CD4-positive, alpha-beta memory T cell (primary cell): ENCODE measurements around the gene PLXND1. TPM values are rescaled to one million over a fixed set of nuclear protein-coding genes. Genes with fewer than 3 reads are reported as not detected.
A peak's percentile ranks its signal among the peaks of the same experiment; 100 is the strongest.

Experiments
- CTCF ChIA-PET: fragments of 350-600 bp; sonication (Branson Sonifier 250); formaldehyde crosslinking; loops from one replicate; lab custom pipeline; 2021; ENCODE audit warnings: inconsistent platforms; ENCODE audit not compliant: partially characterized antibody; lab: Charles Lee
- POLR2A ChIA-PET: fragments of 350-600 bp; sonication (Branson Sonifier 250); formaldehyde crosslinking; loops from one replicate; lab custom pipeline; 2021; ENCODE audit not compliant: partially characterized antibody; lab: Charles Lee
- DNase-seq, 5 donors: peaks; one replicate each; pipeline versions ENCODE4 v3.0.0 to v3.0.0-alpha.2; 2020 to 2022; ENCODE audit warnings: mixed read lengths in 1 of 5
- H3K27ac ChIP-seq: one replicate; pipeline ENCODE4 v1.7.0; 2013; ENCODE audit warnings: low read depth, low read length
- H3K27me3 ChIP-seq: 2 replicates; pipeline ENCODE4 v1.7.0; 2013; ENCODE audit warnings: mild to moderate bottlenecking, low read length, moderate library complexity; ENCODE audit not compliant: insufficient read depth
- H3K36me3 ChIP-seq: 2 replicates; pipeline ENCODE4 v1.7.0; 2013; ENCODE audit warnings: mild to moderate bottlenecking, low read length, moderate library complexity; ENCODE audit not compliant: insufficient read depth
- H3K4me1 ChIP-seq: 2 replicates; pipeline ENCODE4 v1.7.0; 2013; ENCODE audit warnings: mild to moderate bottlenecking, low read length, moderate library complexity; ENCODE audit not compliant: insufficient read depth
- H3K4me3 ChIP-seq, 2 donors: one replicate each; pipeline ENCODE4 v1.7.0; 2013; ENCODE audit warnings: low read length in 2 of 2, mild to moderate bottlenecking in 1 of 2
- H3K9me3 ChIP-seq, 2 donors: one replicate each; pipeline ENCODE4 v1.7.0; 2013; ENCODE audit warnings: low read length in 2 of 2, control low read depth in 1 of 2; ENCODE audit not compliant: control insufficient read depth in 1 of 2
- H3K27ac Mint-ChIP-seq, 7 donors: one replicate each; pipeline ENCODE4 v1.8.0; 2020 to 2021; ENCODE audit warnings: mixed read lengths in 7 of 7, mild to moderate bottlenecking in 6 of 7, inconsistent platforms in 3 of 7, moderate library complexity in 3 of 7
- H3K27me3 Mint-ChIP-seq, 2 donors: one replicate each; pipeline ENCODE4 v1.8.0; 2020 to 2021; ENCODE audit warnings: mixed read lengths in 2 of 2
- H3K36me3 Mint-ChIP-seq, 2 donors: one replicate each; pipeline ENCODE4 v1.8.0; 2020 to 2021; ENCODE audit warnings: mixed read lengths in 2 of 2, inconsistent platforms in 1 of 2, mild to moderate bottlenecking in 1 of 2
- H3K4me1 Mint-ChIP-seq, 4 donors: one replicate each; pipeline ENCODE4 v1.8.0; 2020 to 2021; ENCODE audit warnings: mixed read lengths in 4 of 4, mild to moderate bottlenecking in 1 of 4
- H3K4me3 Mint-ChIP-seq, 8 donors: one replicate each; pipeline ENCODE4 v1.8.0; 2020 to 2021; ENCODE audit warnings: mixed read lengths in 8 of 8, mild to moderate bottlenecking in 7 of 8, moderate library complexity in 6 of 8, inconsistent platforms in 3 of 8
- H3K9me3 Mint-ChIP-seq, 8 donors: one replicate each; pipeline ENCODE4 v1.8.0; 2020 to 2021; ENCODE audit warnings: mixed read lengths in 8 of 8, mild to moderate bottlenecking in 5 of 8, inconsistent platforms in 3 of 8, moderate library complexity in 1 of 8
- intact Hi-C: fragments of 100-400 bp; cut with micrococcal nuclease; formaldehyde crosslinking; loops from one replicate; pipeline ENCODE4 v1.15.1; 2023
- polyA plus RNA-seq, 2 donors: library from polyadenylated mRNA; unstranded; fragments of 300-500 nt; fragmentation: Illumina TruSeq; gene quantifications; one replicate each; pipeline ENCODE4 v1.2.3, GENCODE V29; 2021
- total RNA-seq, 2 experiments: library from RNA; stranded (reverse); gene quantifications; one replicate each; pipeline ENCODE4 v1.2.3, GENCODE V29; 2021

PLXND1 gene
- total and polyA plus RNA-seq, 4 experiments from 2014 or later: 0.03 to 72.5 (median 40.1) TPM

- Mint-ChIP-seq H3K9me3 (peaks cover 0 to 2% (median 0%) of the 10 kb centered on the region in 8 donors), H3K36me3 (no peaks in the 10 kb centered on the region), H3K4me3 (no peak overlapping the region), H3K27me3 (peaks cover 0 to 3% of the 10 kb centered on the region in 2 donors), H3K4me1 (peaks cover 12 to 27% (median 18%) of the 10 kb centered on the region in 4 donors), H3K27ac (peak overlapping the region in 2 of 7 donors; percentile 36 to 55)
- no peaks in the 10 kb centered on the region for H3K36me3 ChIP-seq
- ChIA-PET CTCF (interaction anchor here (1.4 kb wide), 1 partner anchor 133 kb away, joined by 4 read pairs; no protein-coding TSS in a partner anchor), POLR2A (no interaction called here)
- intact Hi-C loops: no loop called here
- peaks cover 15% of the 10 kb centered on the region for H3K4me1 ChIP-seq
- H3K27me3 ChIP-seq: no peaks in the 10 kb centered on the region
- no peak for DNase-seq
- H3K4me3 ChIP-seq: no peak overlapping the region
- no peaks in the 10 kb centered on the region for H3K9me3 ChIP-seq
- H3K27ac ChIP-seq: no peak overlapping the region
Measured at GRCh38 chr3:129622933-129623332, 16.5 kb upstream of the PLXND1 start.

- Mint-ChIP-seq H3K4me1 (peaks cover 7 to 21% (median 15%) of the 10 kb centered on the region in 4 donors), H3K27ac (peak overlapping the region in 2 of 7 donors; percentile 13 to 36), H3K36me3 (no peaks in the 10 kb centered on the region), H3K9me3 (peaks cover 0 to 2% (median 0%) of the 10 kb centered on the region in 8 donors), H3K4me3 (no peak overlapping the region), H3K27me3 (peaks cover 0 to 3% of the 10 kb centered on the region in 2 donors)
- no peaks in the 10 kb centered on the region for H3K27me3 ChIP-seq
- H3K27ac ChIP-seq: no peak overlapping the region
- no peak for DNase-seq
- intact Hi-C loops: no loop called here
- H3K4me3 ChIP-seq: no peak overlapping the region
- peaks cover 12% of the 10 kb centered on the region for H3K4me1 ChIP-seq
- ChIA-PET CTCF (interaction anchor here (1.4 kb wide), 1 partner anchor 132 kb away, joined by 4 read pairs; no protein-coding TSS in a partner anchor), POLR2A (no interaction called here)
- no peaks in the 10 kb centered on the region for H3K9me3 ChIP-seq
- H3K36me3 ChIP-seq: no peaks in the 10 kb centered on the region
Measured at GRCh38 chr3:129622226-129622874, 15.9 kb upstream of the PLXND1 start.

- no peak overlapping the region for H3K4me3 ChIP-seq
- Mint-ChIP-seq H3K9me3 (peaks cover 0 to 2% (median 0%) of the 10 kb centered on the region in 8 donors), H3K36me3 (no peaks in the 10 kb centered on the region), H3K27ac (peak overlapping the region in 3 of 7 donors; percentile 8 to 48 (median 25)), H3K27me3 (peaks cover 0 to 3% of the 10 kb centered on the region in 2 donors), H3K4me1 (peaks cover 7 to 17% (median 13%) of the 10 kb centered on the region in 4 donors), H3K4me3 (no peak overlapping the region)
- DNase-seq: no peak
- ChIA-PET CTCF (interaction anchor here (1.4 kb wide), 1 partner anchor 132 kb away, joined by 4 read pairs; no protein-coding TSS in a partner anchor), POLR2A (no interaction called here)
- H3K36me3 ChIP-seq: no peaks in the 10 kb centered on the region
- no peaks in the 10 kb centered on the region for H3K9me3 ChIP-seq
- no peaks in the 10 kb centered on the region for H3K27me3 ChIP-seq
- H3K27ac ChIP-seq: no peak overlapping the region
- peaks cover 12% of the 10 kb centered on the region for H3K4me1 ChIP-seq
- intact Hi-C loops: no loop called here
Measured at GRCh38 chr3:129621626-129622225, 15.2 kb upstream of the PLXND1 start.

- Histone ChIP-seq H3K36me3 (no peaks in the 10 kb centered on the region), H3K9me3 (no peaks in the 10 kb centered on the region), H3K4me3 (no peak overlapping the region), H3K27ac (no peak overlapping the region), H3K4me1 (peaks cover 6% of the 10 kb centered on the region), H3K27me3 (no peaks in the 10 kb centered on the region)
- peaks cover 1 to 14% (median 11%) of the 10 kb centered on the region in 4 donors for H3K4me1 Mint-ChIP-seq
- peak overlapping the region in 1 of 7 donors; percentile 8 for H3K27ac Mint-ChIP-seq
- intact Hi-C loops: no loop called here
- H3K27me3 Mint-ChIP-seq: peaks cover 0 to 3% of the 10 kb centered on the region in 2 donors
- H3K36me3 Mint-ChIP-seq: no peaks in the 10 kb centered on the region
- CTCF ChIA-PET: no interaction called here
- no peak overlapping the region for H3K4me3 Mint-ChIP-seq
- peaks cover 0 to 2% (median 0%) of the 10 kb centered on the region in 8 donors for H3K9me3 Mint-ChIP-seq
- POLR2A ChIA-PET: no interaction called here
- no peak for DNase-seq
Measured at GRCh38 chr3:129620828-129621559, 14.5 kb upstream of the PLXND1 start.

- intact Hi-C loops: no loop called here
- peaks cover 1 to 22% (median 11%) of the 10 kb centered on the region in 4 donors for H3K4me1 Mint-ChIP-seq
- Histone ChIP-seq H3K4me1 (peaks cover 5% of the 10 kb centered on the region), H3K4me3 (no peak overlapping the region), H3K36me3 (no peaks in the 10 kb centered on the region), H3K27me3 (no peaks in the 10 kb centered on the region), H3K27ac (no peak overlapping the region), H3K9me3 (no peaks in the 10 kb centered on the region)
- ChIA-PET CTCF (no interaction called here), POLR2A (no interaction called here)
- no peak overlapping the region for H3K27ac Mint-ChIP-seq
- H3K9me3 Mint-ChIP-seq: peaks cover 0 to 2% (median 0%) of the 10 kb centered on the region in 8 donors
- H3K4me3 Mint-ChIP-seq: no peak overlapping the region
- peak in 1 of 5 donors; percentile 28 for DNase-seq
- H3K36me3 Mint-ChIP-seq: no peaks in the 10 kb centered on the region
- peaks cover 0 to 3% of the 10 kb centered on the region in 2 donors for H3K27me3 Mint-ChIP-seq
Measured at GRCh38 chr3:129619726-129620162, 13.3 kb upstream of the PLXND1 start.

GRCh38 chr3:129618901-129619671 lies 12.6 kb upstream of the PLXND1 start:
- peaks cover 0 to 2% (median 0%) of the 10 kb centered on the region in 8 donors for H3K9me3 Mint-ChIP-seq
- no peaks in the 10 kb centered on the region for H3K27me3 ChIP-seq
- ChIA-PET CTCF (interaction anchor here (1.8 kb wide), 1 partner anchor 9 kb away, joined by 6 read pairs; no protein-coding TSS in a partner anchor), POLR2A (interaction anchor here (1.1 to 1.4 kb wide), 2 partner anchors 8 to 14 kb away, joined by 3 to 5 read pairs; no protein-coding TSS in a partner anchor)
- H3K4me1 Mint-ChIP-seq: peaks cover 1 to 22% (median 11%) of the 10 kb centered on the region in 4 donors
- no peaks in the 10 kb centered on the region for H3K9me3 ChIP-seq
- peak overlapping the region in 2 of 8 donors; percentile 22 to 52 for H3K4me3 Mint-ChIP-seq
- peak in 1 of 5 donors; percentile 5 for DNase-seq
- peaks cover 5% of the 10 kb centered on the region for H3K4me1 ChIP-seq
- peak overlapping the region in 1 of 7 donors; percentile 83 for H3K27ac Mint-ChIP-seq
- peaks cover 0 to 3% of the 10 kb centered on the region in 2 donors for H3K27me3 Mint-ChIP-seq
- intact Hi-C loops: no loop called here
- H3K36me3 Mint-ChIP-seq: no peaks in the 10 kb centered on the region
- H3K4me3 ChIP-seq: no peak overlapping the region
- no peaks in the 10 kb centered on the region for H3K36me3 ChIP-seq
- no peak overlapping the region for H3K27ac ChIP-seq
